ENCODE data around the gene TNFAIP8.

TNFAIP8 gene

GRCh38 chr5:119379942-119380547 is 24.2 kb downstream of the TNFAIP8 start:
- no peak for TF ChIP-seq CTCF (IDR thresholded peaks at IDR 0.05; ENCODE audit: unreplicated experiment in 3 of 3)
- H3K4me1 Mint-ChIP-seq, result peaks cover 7% of the 10 kb centered on the region
- no peaks in the 10 kb centered on the region for H3K27me3 Mint-ChIP-seq (ENCODE audit: low read depth)
- H3K27ac Mint-ChIP-seq, result peak overlapping the region in 1 of 3 experiments; percentile 70
- H3K9me3 Mint-ChIP-seq, result no peaks in the 10 kb centered on the region
- H3K36me3 Mint-ChIP-seq (ENCODE audit: low read depth), result no peaks in the 10 kb centered on the region
- H3K4me3 Mint-ChIP-seq, result no peak overlapping the region

GRCh38 chr5:119382169-119382568 is 26.4 kb downstream of the TNFAIP8 start:
- H3K4me3 Mint-ChIP-seq, result no peak overlapping the region
- no peaks in the 10 kb centered on the region for H3K27me3 Mint-ChIP-seq (ENCODE audit: low read depth)
- H3K9me3 Mint-ChIP-seq, result no peaks in the 10 kb centered on the region
- no peak overlapping the region for H3K27ac Mint-ChIP-seq
- H3K36me3 Mint-ChIP-seq (ENCODE audit: low read depth), result no peaks in the 10 kb centered on the region
- peaks cover 24% of the 10 kb centered on the region for H3K4me1 Mint-ChIP-seq
- no peak for TF ChIP-seq CTCF (IDR thresholded peaks at IDR 0.05; ENCODE audit: unreplicated experiment in 3 of 3)

GRCh38 chr5:119383008-119383407 is 27.2 kb downstream of the TNFAIP8 start:
- H3K4me3 Mint-ChIP-seq, result no peak overlapping the region

GRCh38 chr5:119385136-119385535 is 29.3 kb downstream of the TNFAIP8 start:
- Mint-ChIP-seq H3K4me3 (no peak overlapping the region), H3K9me3 (no peaks in the 10 kb centered on the region), H3K36me3 (ENCODE audit: low read depth) (no peaks in the 10 kb centered on the region), H3K27ac (peak overlapping the region in 2 of 3 experiments; percentile 24 to 30), H3K4me1 (peaks cover 50% of the 10 kb centered on the region), H3K27me3 (ENCODE audit: low read depth) (no peaks in the 10 kb centered on the region)
- no peak for TF ChIP-seq CTCF (IDR thresholded peaks at IDR 0.05; ENCODE audit: unreplicated experiment in 3 of 3)

More at GRCh38 chr5:119383008-119383407, 27.2 kb downstream of the TNFAIP8 start:
- peak overlapping the region in 1 of 3 experiments; percentile 18 for H3K27ac Mint-ChIP-seq
- TF ChIP-seq CTCF (IDR thresholded peaks at IDR 0.05; ENCODE audit: unreplicated experiment in 3 of 3), result no peak
- peaks cover 32% of the 10 kb centered on the region for H3K4me1 Mint-ChIP-seq
- H3K27me3 Mint-ChIP-seq (ENCODE audit: low read depth), result no peaks in the 10 kb centered on the region
- no peaks in the 10 kb centered on the region for H3K36me3 Mint-ChIP-seq (ENCODE audit: low read depth)
- H3K9me3 Mint-ChIP-seq, result no peaks in the 10 kb centered on the region

- peaks cover 50% of the 10 kb centered on the region for H3K4me1 Mint-ChIP-seq
- no peak for TF ChIP-seq CTCF (IDR thresholded peaks at IDR 0.05; ENCODE audit: unreplicated experiment in 3 of 3)
- no peaks in the 10 kb centered on the region for H3K9me3 Mint-ChIP-seq
- no peak overlapping the region for H3K4me3 Mint-ChIP-seq
- H3K36me3 Mint-ChIP-seq (ENCODE audit: low read depth), result no peaks in the 10 kb centered on the region
- H3K27me3 Mint-ChIP-seq (ENCODE audit: low read depth), result no peaks in the 10 kb centered on the region
- H3K27ac Mint-ChIP-seq, result peak overlapping the region in 2 of 3 experiments; percentile 24 to 30
Measured at GRCh38 chr5:119385536-119386128, 29.8 kb downstream of the TNFAIP8 start.

Measured in nephron (organoid).